ENCODE results near the gene TENM4. TPM values are rescaled to one million over a fixed set of nuclear protein-coding genes. Genes with fewer than 3 reads are reported as not detected.

Gene TENM4
- polyA plus RNA-seq, 3 donors = 0.31 to 1.7 TPM; not detected in 1

DNA sequence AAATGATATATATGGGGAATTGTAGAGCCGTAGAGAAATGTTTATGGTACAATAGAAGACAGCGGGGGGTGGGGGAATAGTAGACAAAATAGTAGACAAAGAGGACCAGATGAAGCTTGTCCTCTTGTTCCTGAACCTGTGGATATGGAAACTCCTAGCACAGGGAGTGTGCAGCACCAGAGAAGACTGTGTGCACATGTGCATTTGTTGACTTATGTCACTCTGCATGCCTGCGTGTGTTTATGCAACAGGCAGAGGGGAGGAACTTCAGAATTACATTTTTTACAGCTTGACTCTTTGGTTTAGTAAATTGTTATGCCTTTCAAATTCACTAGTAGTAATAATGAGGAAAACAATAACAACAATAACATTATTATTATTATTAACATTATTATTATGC is 36.0 kb downstream of the TENM4 start:
- peaks cover 24 to 28% of the 10 kb centered on the region in 2 donors for H3K4me1 ChIP-seq (ENCODE audit: control insufficient read depth in 1 of 2, insufficient read depth in 2 of 2, low read length in 2 of 2)
- peaks cover 6 to 21% of the 10 kb centered on the region in 2 donors for H3K27me3 ChIP-seq (ENCODE audit: control insufficient read depth in 2 of 2, insufficient read depth in 2 of 2, low read length in 2 of 2)
- Mint-ChIP-seq H3K4me1 (peaks cover 30% of the 10 kb centered on the region), H3K9me3 (peaks cover 2 to 14% (median 7%) of the 10 kb centered on the region in 7 donors), H3K4me3 (no peak overlapping the region), H3K27ac (peak overlapping the region in 2 of 7 donors; percentile 31 to 71), H3K27me3 (ENCODE audit: low read depth in 3 of 3) (peaks cover 3 to 12% (median 12%) of the 10 kb centered on the region in 3 donors), H3K36me3 (no peaks in the 10 kb centered on the region)
- H3K9ac ChIP-seq (ENCODE audit: insufficient read depth, low read length, poor library complexity, severe bottlenecking) = no peak overlapping the region
- H3K36me3 ChIP-seq (replicated peaks in 1 of 2; ENCODE audit: control insufficient read depth in 1 of 2, insufficient read depth in 2 of 2, low read length in 2 of 2) = no peaks in the 10 kb centered on the region
- H3K27ac ChIP-seq (ENCODE audit: low read depth in 1 of 2, low read length in 2 of 2) = no peak overlapping the region
- H4K20me1 ChIP-seq (ENCODE audit: insufficient read depth, low read length) = no peaks in the 10 kb centered on the region
- peak in 2 of 3 donors; percentile 5 to 10 for DNase-seq
- peak overlapping the region in 1 of 3 experiments; percentile 24 for H3K4me3 ChIP-seq (replicated peaks in 1 of 3; ENCODE audit: low read depth in 2 of 3, low read length in 3 of 3)
- no peaks in the 10 kb centered on the region for H3K79me2 ChIP-seq (ENCODE audit: insufficient read depth, low read length)
- H2AFZ ChIP-seq (ENCODE audit: insufficient read depth, low read depth, low read length, poor library complexity, severe bottlenecking) = no peak overlapping the region
- WGBS (ENCODE audit: insufficient coverage) = 70% methylated on average over 2 of the region's 3 CpGs
- peak overlapping the region; percentile 44 for H3K4me2 ChIP-seq (replicated peaks; ENCODE audit: extremely low read depth, low read length, poor library complexity, severe bottlenecking)
- intact Hi-C loops (cut with micrococcal nuclease) = loop anchor here (10.0 kb wide), 1 partner anchor 90 kb away; no protein-coding TSS in a partner anchor
- H3K9me3 ChIP-seq (replicated peaks in 1 of 2; ENCODE audit: control insufficient read depth in 1 of 2, insufficient read depth in 1 of 2, low read length in 2 of 2) = peaks cover 0 to 5% of the 10 kb centered on the region in 2 donors
- TF ChIP-seq CTCF (IDR thresholded peaks at IDR 0.05) = no peak

GRCh38 chr11:79404325-79404724 is 36.5 kb downstream of the TENM4 start:
- Histone ChIP-seq H3K36me3 (replicated peaks in 1 of 2; ENCODE audit: control insufficient read depth in 1 of 2, insufficient read depth in 2 of 2, low read length in 2 of 2) (no peaks in the 10 kb centered on the region), H4K20me1 (ENCODE audit: insufficient read depth, low read length) (no peaks in the 10 kb centered on the region), H3K4me2 (replicated peaks; ENCODE audit: extremely low read depth, low read length, poor library complexity, severe bottlenecking) (peak overlapping the region; percentile 44), H3K4me3 (replicated peaks in 1 of 3; ENCODE audit: low read depth in 2 of 3, low read length in 3 of 3) (peak overlapping the region in 1 of 3 experiments; percentile 24), H3K9ac (ENCODE audit: insufficient read depth, low read length, poor library complexity, severe bottlenecking) (no peak overlapping the region), H3K4me1 (ENCODE audit: control insufficient read depth in 1 of 2, insufficient read depth in 2 of 2, low read length in 2 of 2) (peaks cover 24 to 28% of the 10 kb centered on the region in 2 donors), H3K9me3 (replicated peaks in 1 of 2; ENCODE audit: control insufficient read depth in 1 of 2, insufficient read depth in 1 of 2, low read length in 2 of 2) (peaks cover 0 to 5% of the 10 kb centered on the region in 2 donors), H3K79me2 (ENCODE audit: insufficient read depth, low read length) (no peaks in the 10 kb centered on the region), H2AFZ (ENCODE audit: insufficient read depth, low read depth, low read length, poor library complexity, severe bottlenecking) (no peak overlapping the region), H3K27ac (ENCODE audit: low read depth in 1 of 2, low read length in 2 of 2) (no peak overlapping the region), H3K27me3 (ENCODE audit: control insufficient read depth in 2 of 2, insufficient read depth in 2 of 2, low read length in 2 of 2) (peaks cover 6 to 21% of the 10 kb centered on the region in 2 donors)
- intact Hi-C loops (cut with micrococcal nuclease) = loop anchor here (10.0 kb wide), 1 partner anchor 90 kb away; no protein-coding TSS in a partner anchor
- Mint-ChIP-seq H3K27me3 (ENCODE audit: low read depth in 3 of 3) (peaks cover 3 to 12% (median 9%) of the 10 kb centered on the region in 3 donors), H3K4me3 (peak overlapping the region in 1 of 2 donors; percentile 35), H3K27ac (peak overlapping the region in 2 of 7 donors; percentile 31 to 71), H3K9me3 (peaks cover 2 to 14% (median 6%) of the 10 kb centered on the region in 7 donors), H3K4me1 (peaks cover 30% of the 10 kb centered on the region), H3K36me3 (no peaks in the 10 kb centered on the region)
- no CpG with 5 or more reads among the region's 2 CpGs for WGBS (ENCODE audit: insufficient coverage)
- TF ChIP-seq CTCF (IDR thresholded peaks at IDR 0.05) = no peak
- peak; percentile 37 to 69 (median 64) for DNase-seq

Measured in CD14-positive monocyte (primary cell).